OCI-LY3 (cell line): Measurements from ENCODE around the gene FAM236B.
"Not testable (repeated sequence)": the region's sequence is repeated elsewhere in the genome, so short reads cannot be mapped to it uniquely, and the experiment has no call there.

Experiments used
- H2AFZ ChIP-seq: fragments of 200-600, 300-600 bp; shearing (Covaris generic); 2 replicates; pipeline ENCODE4 v1.6.0; 2014; ENCODE audit warnings: antibody characterized with exemption, low read depth, low read length
- H3K27ac ChIP-seq: fragments of 200-600, 300-600 bp; sonication (generic); 2 replicates; pipeline ENCODE4 v1.5.1; 2014; ENCODE audit warnings: mild to moderate bottlenecking, low read length, moderate library complexity, mixed read lengths
- H3K27me3 ChIP-seq: fragments of 200-600, 300-600 bp; sonication (generic); 2 replicates; pipeline ENCODE4 v1.6.1; 2014; ENCODE audit warnings: low read depth, low read length, mixed read lengths
- H3K36me3 ChIP-seq: fragments of 200-600, 300-600 bp; sonication (generic); replicated peaks from 2 replicates; pipeline ENCODE3; 2014; ENCODE audit warnings: low read depth, low read length, mixed read lengths
- H3K4me1 ChIP-seq: fragments of 300-600, 200-600 bp; sonication (generic); 2 replicates; pipeline ENCODE4 v1.6.1; 2014; ENCODE audit warnings: low read length, mixed read lengths
- H3K4me2 ChIP-seq: fragments of 200-600, 300-600 bp; sonication (generic); 2 replicates; pipeline ENCODE4 v1.6.1; 2014; ENCODE audit warnings: low read length, mixed read lengths
- H3K4me3 ChIP-seq: fragments of 300-600, 200-600 bp; sonication (generic); 2 replicates; pipeline ENCODE4 v1.5.1; 2014; ENCODE audit warnings: antibody characterized with exemption, mild to moderate bottlenecking, low read length, moderate library complexity
- H3K79me2 ChIP-seq: fragments of 300-600, 200-600 bp; shearing (Covaris generic); 2 replicates; pipeline ENCODE4 v1.6.1; 2014; ENCODE audit warnings: mild to moderate bottlenecking, low read length, mixed read lengths
- H3K9ac ChIP-seq: fragments of 300-600, 200-600 bp; shearing (Covaris generic); 2 replicates; pipeline ENCODE4 v1.6.0; 2014; ENCODE audit warnings: mild to moderate bottlenecking, low read length, moderate library complexity
- H3K9me3 ChIP-seq: fragments of 200-600, 300-600 bp; shearing (Covaris generic); 2 replicates; pipeline ENCODE4 v1.6.1; 2014; ENCODE audit warnings: low read length, mixed read lengths; ENCODE audit not compliant: insufficient read depth
- H4K20me1 ChIP-seq: fragments of 200-600, 300-600 bp; sonication (generic); 2 replicates; pipeline ENCODE4 v1.6.1; 2016; ENCODE audit warnings: low read length, mixed read lengths; ENCODE audit not compliant: insufficient read depth

The FAM236B gene

GRCh38 chrX:72782560-72782959 is at the start of gene FAM236B:
TSS of gene FAM236B (minus strand) at chrX:72782660. CDS start at chrX:72782560, 100 bp downstream.
- H3K79me2 ChIP-seq, H3K4me3 ChIP-seq, H4K20me1 ChIP-seq, H3K27ac ChIP-seq, H3K4me1 ChIP-seq, H3K9ac ChIP-seq, H3K9me3 ChIP-seq, H3K27me3 ChIP-seq, H3K36me3 ChIP-seq, H2AFZ ChIP-seq, H3K4me2 ChIP-seq: not testable (repeated sequence)

GRCh38 chrX:72830701-72831100 is 48.2 kb upstream of the FAM236B start:
- not testable (repeated sequence) for H3K36me3 ChIP-seq, H3K4me1 ChIP-seq, H4K20me1 ChIP-seq, H3K9me3 ChIP-seq, H3K79me2 ChIP-seq, H3K27ac ChIP-seq, H3K4me2 ChIP-seq, H2AFZ ChIP-seq, H3K9ac ChIP-seq, H3K27me3 ChIP-seq, H3K4me3 ChIP-seq

- H3K27me3 ChIP-seq, H3K9ac ChIP-seq, H3K36me3 ChIP-seq, H3K27ac ChIP-seq, H2AFZ ChIP-seq, H3K4me3 ChIP-seq, H4K20me1 ChIP-seq, H3K4me1 ChIP-seq, H3K4me2 ChIP-seq, H3K9me3 ChIP-seq, H3K79me2 ChIP-seq: not testable (repeated sequence)
Observed at GRCh38 chrX:72808110-72808509, 25.6 kb upstream of the FAM236B start, which contains the start of gene FAM236D. TSS of gene FAM236D (minus strand) at chrX:72808210. CDS start at chrX:72808110, 100 bp downstream.

GRCh38 chrX:72790390-72790789 is 7.9 kb upstream of the FAM236B start:
- not testable (repeated sequence) for H2AFZ ChIP-seq, H3K9me3 ChIP-seq, H3K36me3 ChIP-seq, H3K27ac ChIP-seq, H3K27me3 ChIP-seq, H3K4me1 ChIP-seq, H3K79me2 ChIP-seq, H3K9ac ChIP-seq, H3K4me2 ChIP-seq, H4K20me1 ChIP-seq, H3K4me3 ChIP-seq

GRCh38 chrX:72788142-72788541 is 5.7 kb upstream of the FAM236B start:
- H3K4me1 ChIP-seq, H3K9ac ChIP-seq, H3K9me3 ChIP-seq, H3K27ac ChIP-seq, H3K4me3 ChIP-seq, H4K20me1 ChIP-seq, H3K4me2 ChIP-seq, H3K79me2 ChIP-seq, H2AFZ ChIP-seq, H3K27me3 ChIP-seq, H3K36me3 ChIP-seq: not testable (repeated sequence)

GRCh38 chrX:72783964-72784363 is 1.5 kb upstream of the FAM236B start:
- not testable (repeated sequence) for H4K20me1 ChIP-seq, H3K27me3 ChIP-seq, H3K4me1 ChIP-seq, H2AFZ ChIP-seq, H3K27ac ChIP-seq, H3K4me2 ChIP-seq, H3K79me2 ChIP-seq, H3K4me3 ChIP-seq, H3K36me3 ChIP-seq, H3K9me3 ChIP-seq, H3K9ac ChIP-seq

GRCh38 chrX:72783365-72783936 is 991 bp upstream of the FAM236B start:
- H2AFZ ChIP-seq, H3K27ac ChIP-seq, H3K9me3 ChIP-seq, H3K4me2 ChIP-seq, H3K27me3 ChIP-seq, H4K20me1 ChIP-seq, H3K4me1 ChIP-seq, H3K36me3 ChIP-seq, H3K79me2 ChIP-seq, H3K4me3 ChIP-seq, H3K9ac ChIP-seq: not testable (repeated sequence)

- H3K27ac ChIP-seq, H4K20me1 ChIP-seq, H3K36me3 ChIP-seq: not testable (repeated sequence)
Observed at GRCh38 chrX:72778146-72778545, 4.3 kb downstream of the FAM236B start.

GRCh38 chrX:72777467-72777790 is 5.0 kb downstream of the FAM236B start:
- not testable (repeated sequence) for H3K4me2 ChIP-seq, H4K20me1 ChIP-seq, H3K27ac ChIP-seq, H3K4me1 ChIP-seq, H3K27me3 ChIP-seq, H2AFZ ChIP-seq, H3K9ac ChIP-seq, H3K4me3 ChIP-seq, H3K9me3 ChIP-seq, H3K36me3 ChIP-seq, H3K79me2 ChIP-seq

More at GRCh38 chrX:72778146-72778545, 4.3 kb downstream of the FAM236B start:
- not testable (repeated sequence) for H3K4me1 ChIP-seq, H3K79me2 ChIP-seq, H3K27me3 ChIP-seq, H3K4me2 ChIP-seq, H2AFZ ChIP-seq, H3K9me3 ChIP-seq, H3K4me3 ChIP-seq, H3K9ac ChIP-seq

- H2AFZ ChIP-seq, H3K9ac ChIP-seq, H4K20me1 ChIP-seq, H3K27me3 ChIP-seq, H3K27ac ChIP-seq, H3K4me2 ChIP-seq, H3K36me3 ChIP-seq, H3K4me3 ChIP-seq, H3K4me1 ChIP-seq, H3K79me2 ChIP-seq, H3K9me3 ChIP-seq: not testable (repeated sequence)
Observed at GRCh38 chrX:72776653-72777466, 5.6 kb downstream of the FAM236B start, which contains the start of gene DMRTC1B. TSS of gene DMRTC1B (plus strand) at chrX:72776890. CDS start at chrX:72845136, 68,246 bp downstream.
